Fibroblast of lung (primary cell): Measurements from ENCODE around the gene SHANK1. TPM values are rescaled to one million over a fixed set of nuclear protein-coding genes. Genes with fewer than 3 reads are reported as not detected.

Experiments
- DNase-seq, 2 donors: peaks; one replicate each; pipeline versions ENCODE4 v3.0.0 to v3.0.0-alpha.2; 2010; ENCODE audit warnings: low read depth in 2 of 2
- H2AFZ ChIP-seq: 2 replicates; pipeline ENCODE4 v1.5.1; 2012; ENCODE audit warnings: low read length, control low read depth, inconsistent platforms
- H3K27ac ChIP-seq: 2 replicates; pipeline ENCODE4 v1.5.1; 2011; ENCODE audit warnings: low read length, control low read depth; ENCODE audit not compliant: insufficient read depth
- H3K27me3 ChIP-seq: 2 replicates; pipeline ENCODE4 v1.5.1; 2011; ENCODE audit warnings: mild to moderate bottlenecking, low read length; ENCODE audit not compliant: control insufficient read depth, insufficient read depth
- H3K36me3 ChIP-seq: 2 replicates; pipeline ENCODE4 v1.5.1; 2011; ENCODE audit warnings: low read length; ENCODE audit not compliant: control insufficient read depth, insufficient read depth
- H3K4me1 ChIP-seq: 2 replicates; pipeline ENCODE4 v1.5.1; 2011; ENCODE audit warnings: low read length; ENCODE audit not compliant: control insufficient read depth, insufficient read depth; ENCODE audit errors: extremely low read depth
- H3K4me2 ChIP-seq: 2 replicates; pipeline ENCODE4 v1.5.1; 2011; ENCODE audit warnings: low read length, control low read depth; ENCODE audit not compliant: insufficient read depth; ENCODE audit errors: extremely low read depth
- H3K4me3 ChIP-seq, 4 experiments: fragments of 200-600 bp in 1 of 4; sonication (generic) in 1 of 4; replicated peaks in 1 of 4; 2 replicates each; pipeline ENCODE4 v1.5.1; 2011 to 2016; ENCODE audit warnings: low read length in 4 of 4, low read depth in 3 of 4, mild to moderate bottlenecking in 3 of 4, control low read depth in 2 of 4, inconsistent platforms in 1 of 4, mixed read lengths in 1 of 4; ENCODE audit not compliant: insufficient read depth in 1 of 4; ENCODE audit errors: control extremely low read depth in 1 of 4
- H3K79me2 ChIP-seq: 2 replicates; pipeline ENCODE4 v1.5.1; 2012; ENCODE audit warnings: mild to moderate bottlenecking, low read length, inconsistent platforms; ENCODE audit not compliant: control insufficient read depth, insufficient read depth
- H3K9ac ChIP-seq: 2 replicates; pipeline ENCODE4 v1.5.1; 2011; ENCODE audit warnings: mild to moderate bottlenecking, low read length, control low read depth; ENCODE audit not compliant: insufficient read depth
- H3K9me3 ChIP-seq: 2 replicates; pipeline ENCODE4 v1.5.1; 2012; ENCODE audit warnings: low read depth, low read length; ENCODE audit not compliant: control insufficient read depth, insufficient read depth
- H4K20me1 ChIP-seq: 2 replicates; pipeline ENCODE4 v1.5.1; 2011; ENCODE audit warnings: low read length; ENCODE audit not compliant: control insufficient read depth, insufficient read depth; ENCODE audit errors: extremely low read depth
- EZH2 ChIP-seq: IDR thresholded peaks from 2 replicates; pipeline ENCODE4 v1.5.1; 2012; ENCODE audit warnings: low read length, control low read depth, mild to moderate bottlenecking; ENCODE audit errors: missing control alignments
- polyA plus RNA-seq, 2 donors: library from polyadenylated mRNA; depleted of rRNA in 1 of 2; stranded (reverse) in 1 of 2; unstranded in 1 of 2; fragments of >200 nt; gene quantifications; 2 replicates each; pipeline ENCODE4 v1.2.1, GENCODE V29; 2011 to 2012; ENCODE audit warnings: missing spikeins in 1 of 2
- total RNA-seq: library from RNA; depleted of rRNA; stranded (reverse); fragments of >200 nt; gene quantifications from 2 replicates; pipeline ENCODE4 v1.2.1, GENCODE V29; 2014
- TF ChIP-seq, protein P1 (sequence below), 2 donors: IDR thresholded peaks in 1 of 2; conservative IDR thresholded peaks in 1 of 2; 1 replicate in 1 of 2; 2 replicates in 1 of 2; pipeline ENCODE4 v1.5.1; 2011 to 2012; ENCODE audit warnings: low read length in 2 of 2, control low read depth in 1 of 2, inconsistent platforms in 1 of 2, low read depth in 1 of 2, mild to moderate bottlenecking in 1 of 2

Gene SHANK1
- total and polyA plus RNA-seq, 2 donors (not counting 1 experiment from before 2014, with no cell fraction given), result 1.4 to 7.9 TPM

DNA sequence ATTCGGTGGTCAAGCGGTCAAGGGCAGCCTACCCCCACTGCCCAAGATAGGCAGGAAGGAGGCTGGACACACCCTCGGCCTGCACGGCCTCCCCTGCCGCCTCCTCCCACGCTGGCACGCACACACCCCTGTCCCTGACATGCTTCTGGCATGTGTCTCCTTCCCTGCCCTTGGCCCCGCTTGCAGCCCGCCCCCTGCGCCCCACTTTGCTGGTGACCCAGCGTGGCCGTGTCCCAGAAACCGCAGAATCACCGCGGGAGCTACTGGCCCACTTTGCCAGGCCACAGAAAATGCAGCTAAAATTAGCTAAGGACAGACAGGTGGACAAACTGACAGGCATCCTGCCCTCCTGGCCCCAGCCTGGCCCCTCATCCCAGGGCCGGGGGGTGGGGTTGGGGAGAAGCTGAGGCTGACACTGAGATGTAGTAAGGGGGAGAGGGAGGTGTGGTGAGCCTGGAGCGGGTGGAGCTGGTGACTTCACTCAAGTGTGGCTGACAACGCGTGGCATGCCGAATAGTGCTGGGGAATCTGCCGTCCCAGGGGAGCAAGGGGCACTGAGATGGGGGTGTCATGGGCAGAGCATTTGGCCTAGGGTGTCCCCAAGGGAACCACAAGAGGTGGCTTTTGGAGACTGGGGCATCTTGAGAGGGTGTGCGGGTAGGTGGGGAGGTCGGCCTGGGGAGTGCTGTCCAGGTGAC, 2.4 kb downstream of the SHANK1 start:
- H2AFZ ChIP-seq, result no peak overlapping the region
- H3K9ac ChIP-seq, result no peak overlapping the region
- H3K4me3 ChIP-seq, result no peak overlapping the region
- no peak overlapping the region for H3K27ac ChIP-seq
- H3K27me3 ChIP-seq, result no peaks in the 10 kb centered on the region
- no peak overlapping the region for H3K4me2 ChIP-seq
- no peaks in the 10 kb centered on the region for H3K9me3 ChIP-seq
- H3K36me3 ChIP-seq, result no peaks in the 10 kb centered on the region
- peaks cover 15% of the 10 kb centered on the region for H3K4me1 ChIP-seq
- no peak for DNase-seq
- no peaks in the 10 kb centered on the region for H4K20me1 ChIP-seq
- TF ChIP-seq, protein P1, sequence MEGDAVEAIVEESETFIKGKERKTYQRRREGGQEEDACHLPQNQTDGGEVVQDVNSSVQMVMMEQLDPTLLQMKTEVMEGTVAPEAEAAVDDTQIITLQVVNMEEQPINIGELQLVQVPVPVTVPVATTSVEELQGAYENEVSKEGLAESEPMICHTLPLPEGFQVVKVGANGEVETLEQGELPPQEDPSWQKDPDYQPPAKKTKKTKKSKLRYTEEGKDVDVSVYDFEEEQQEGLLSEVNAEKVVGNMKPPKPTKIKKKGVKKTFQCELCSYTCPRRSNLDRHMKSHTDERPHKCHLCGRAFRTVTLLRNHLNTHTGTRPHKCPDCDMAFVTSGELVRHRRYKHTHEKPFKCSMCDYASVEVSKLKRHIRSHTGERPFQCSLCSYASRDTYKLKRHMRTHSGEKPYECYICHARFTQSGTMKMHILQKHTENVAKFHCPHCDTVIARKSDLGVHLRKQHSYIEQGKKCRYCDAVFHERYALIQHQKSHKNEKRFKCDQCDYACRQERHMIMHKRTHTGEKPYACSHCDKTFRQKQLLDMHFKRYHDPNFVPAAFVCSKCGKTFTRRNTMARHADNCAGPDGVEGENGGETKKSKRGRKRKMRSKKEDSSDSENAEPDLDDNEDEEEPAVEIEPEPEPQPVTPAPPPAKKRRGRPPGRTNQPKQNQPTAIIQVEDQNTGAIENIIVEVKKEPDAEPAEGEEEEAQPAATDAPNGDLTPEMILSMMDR (conservative IDR thresholded peaks at IDR 0.05 in 1 of 2, IDR thresholded peaks at IDR 0.05 in 1 of 2; ENCODE audit: low read depth in 1 of 2, low read length in 2 of 2), result no peak
- no peak for TF ChIP-seq EZH2
- no peaks in the 10 kb centered on the region for H3K79me2 ChIP-seq

DNA sequence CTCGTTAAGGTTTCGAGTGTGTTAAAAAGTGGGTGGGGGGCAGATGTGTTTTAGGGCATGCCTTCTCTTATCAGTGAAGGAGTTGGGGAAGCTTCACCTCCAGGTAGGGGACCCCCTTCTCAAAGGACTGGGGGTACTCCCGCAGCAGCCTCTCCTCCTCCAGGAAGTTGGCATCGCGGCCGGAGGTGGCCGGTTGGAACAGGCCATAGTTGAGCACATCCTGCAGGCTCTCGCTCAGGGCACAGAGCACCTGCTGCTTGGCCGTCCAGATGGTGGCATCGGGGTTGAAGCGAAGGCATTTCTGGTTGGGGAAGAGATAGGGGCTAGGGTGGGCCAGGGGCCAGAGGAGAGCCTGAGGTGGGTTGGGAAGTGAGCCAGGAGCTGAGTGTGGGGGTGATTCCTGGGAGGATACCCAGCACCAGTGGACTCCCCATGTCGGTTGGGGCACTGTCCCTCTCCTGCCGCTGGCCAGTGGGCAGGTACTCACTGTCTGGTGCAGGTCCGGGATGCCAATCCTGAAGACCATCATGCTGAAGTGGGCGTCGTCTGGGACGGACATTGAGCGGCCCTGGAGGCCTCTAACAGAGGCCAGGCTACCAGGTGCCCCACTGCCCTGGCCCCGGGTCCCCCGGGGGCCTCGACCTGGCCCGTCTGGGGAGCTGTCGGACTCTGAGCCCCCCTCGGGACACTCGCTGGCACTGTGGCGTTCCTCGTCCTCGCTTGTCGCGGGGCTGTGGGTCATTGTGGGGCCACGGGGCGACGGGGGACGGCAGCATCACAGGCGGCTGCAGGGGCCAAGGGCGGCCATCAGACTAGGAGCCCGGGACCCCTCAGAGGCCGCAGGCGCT, 3.2 kb downstream of the SHANK1 start:
- Histone ChIP-seq H3K4me1 (peaks cover 9% of the 10 kb centered on the region), H3K79me2 (no peaks in the 10 kb centered on the region)

More for the DNA sequence above, 3.2 kb downstream of the SHANK1 start:
- Histone ChIP-seq H3K36me3 (no peaks in the 10 kb centered on the region), H3K27me3 (no peaks in the 10 kb centered on the region), H2AFZ (no peak overlapping the region), H4K20me1 (no peaks in the 10 kb centered on the region), H3K9me3 (no peaks in the 10 kb centered on the region), H3K4me2 (no peak overlapping the region), H3K27ac (no peak overlapping the region), H3K4me3 (no peak overlapping the region), H3K9ac (no peak overlapping the region)
- TF ChIP-seq, protein P1 (conservative IDR thresholded peaks at IDR 0.05 in 1 of 2, IDR thresholded peaks at IDR 0.05 in 1 of 2; ENCODE audit: low read depth in 1 of 2, low read length in 2 of 2), result no peak
- no peak for TF ChIP-seq EZH2
- no peak for DNase-seq
